Kasumi-1 (cell line): ENCODE measurements around the gene HUWE1.
A peak's percentile ranks its signal among the peaks of the same experiment; 100 is the strongest.
"Not testable (repeated sequence)": the region's sequence is repeated elsewhere in the genome, so short reads cannot be mapped to it uniquely, and the experiment has no call there.

Experiments
- DNase-seq, 2 experiments: peaks; one replicate each; lab custom pipeline; 2025; lab: John Stamatoyannopoulos, UW

HUWE1 gene

GRCh38 chrX:53606456-53606855, 80.1 kb downstream of the HUWE1 start:
- DNase-seq: no peak

- DNase-seq: no peak
These were observed 81.5 kb downstream of the HUWE1 start for GRCh38 chrX:53605004-53605403.

GRCh38 chrX:53599781-53600396, 86.6 kb downstream of the HUWE1 start:
- DNase-seq: no peak

- no peak for DNase-seq
These were observed 88.3 kb downstream of the HUWE1 start for GRCh38 chrX:53598169-53598568.

GRCh38 chrX:53595266-53595810, 91.2 kb downstream of the HUWE1 start:
- peak; percentile 10 to 32 for DNase-seq

- no peak for DNase-seq
These were observed 92.2 kb downstream of the HUWE1 start for GRCh38 chrX:53594354-53594753.

- no peak for DNase-seq
These were observed 98.6 kb downstream of the HUWE1 start for GRCh38 chrX:53587795-53588420.

GRCh38 chrX:53584891-53585290, 101.6 kb downstream of the HUWE1 start:
- DNase-seq: no peak

GRCh38 chrX:53583571-53583970, 102.9 kb downstream of the HUWE1 start:
- DNase-seq: no peak

- no peak for DNase-seq
These were observed 105.6 kb downstream of the HUWE1 start for GRCh38 chrX:53580742-53581504.

GRCh38 chrX:53571494-53571893, 115.0 kb downstream of the HUWE1 start:
- DNase-seq: no peak

- DNase-seq: no peak
These were observed 123.2 kb downstream of the HUWE1 start for GRCh38 chrX:53563324-53563723.

- DNase-seq: no peak
These were observed 124.6 kb downstream of the HUWE1 start for GRCh38 chrX:53561912-53562311.

GRCh38 chrX:53558646-53559045, 127.9 kb downstream of the HUWE1 start:
- no peak for DNase-seq

- no peak for DNase-seq
These were observed 129.7 kb downstream of the HUWE1 start for GRCh38 chrX:53556868-53557267.

- DNase-seq: no peak
These were observed 135.6 kb downstream of the HUWE1 start for GRCh38 chrX:53550756-53551463.

GRCh38 chrX:53547668-53548067, 138.9 kb downstream of the HUWE1 start:
- DNase-seq: no peak

GRCh38 chrX:53544936-53545335, 141.6 kb downstream of the HUWE1 start:
- no peak for DNase-seq

- no peak for DNase-seq
These were observed 147.7 kb downstream of the HUWE1 start for GRCh38 chrX:53538781-53539180.

GRCh38 chrX:53531255-53531966, 155.1 kb downstream of the HUWE1 start:
- not testable (repeated sequence) for DNase-seq

- no peak for DNase-seq
These were observed 159.5 kb downstream of the HUWE1 start for GRCh38 chrX:53526999-53527398.

- peak; percentile 45 to 52 for DNase-seq
These were observed 175.2 kb downstream of the HUWE1 start for GRCh38 chrX:53511322-53511721.
